Left hindlimb (tissue), 1 donor: ENCODE data around the gene CDCP1.
"Not testable (repeated sequence)": the region's sequence is repeated elsewhere in the genome, so short reads cannot be mapped to it uniquely, and the experiment has no call there.

Experiments
- DNase-seq: peaks from one replicate; pipeline ENCODE4 v3.0.0-alpha.2; 2018

The CDCP1 gene

DNA sequence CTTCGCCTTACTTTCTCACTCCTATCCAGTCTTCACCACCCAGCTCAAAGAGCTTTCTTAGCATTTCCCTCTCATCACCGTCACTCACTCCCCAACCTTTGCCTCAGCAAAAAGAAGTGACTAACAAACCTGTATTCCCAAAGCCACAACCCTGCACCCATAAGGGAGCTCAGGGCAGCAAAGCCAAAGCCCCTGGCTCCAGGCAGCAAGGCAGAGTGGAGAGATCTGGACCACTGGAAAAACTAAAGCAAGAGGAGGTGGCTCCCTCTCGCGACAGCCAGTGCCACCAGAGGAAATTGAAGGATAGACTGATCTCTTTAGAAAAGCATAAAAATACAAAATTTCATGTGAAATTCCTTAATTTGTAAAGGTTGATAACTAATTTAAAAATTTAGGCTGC, 25.1 kb upstream of the CDCP1 start:
- no peak for DNase-seq

DNA sequence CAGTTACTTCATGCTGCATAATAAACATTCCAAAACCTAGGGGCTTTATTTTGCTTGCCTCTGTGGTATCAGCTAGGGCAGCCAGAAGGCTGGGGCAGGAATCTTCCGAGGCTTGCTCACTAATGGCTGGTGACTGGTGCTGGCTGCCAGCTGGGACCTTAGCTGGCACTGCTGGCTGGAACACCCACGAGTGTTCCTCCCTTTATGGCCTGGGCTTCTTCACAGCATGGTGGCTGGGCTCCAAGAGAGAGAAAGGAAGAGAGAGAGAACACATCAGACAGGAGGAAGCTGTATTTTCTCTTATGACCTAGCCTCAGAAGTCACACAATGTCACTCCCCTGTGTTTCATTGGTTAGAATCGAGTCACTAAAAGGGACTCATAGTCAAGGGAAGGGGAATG, 23.9 kb upstream of the CDCP1 start:
- DNase-seq, result no peak

DNA sequence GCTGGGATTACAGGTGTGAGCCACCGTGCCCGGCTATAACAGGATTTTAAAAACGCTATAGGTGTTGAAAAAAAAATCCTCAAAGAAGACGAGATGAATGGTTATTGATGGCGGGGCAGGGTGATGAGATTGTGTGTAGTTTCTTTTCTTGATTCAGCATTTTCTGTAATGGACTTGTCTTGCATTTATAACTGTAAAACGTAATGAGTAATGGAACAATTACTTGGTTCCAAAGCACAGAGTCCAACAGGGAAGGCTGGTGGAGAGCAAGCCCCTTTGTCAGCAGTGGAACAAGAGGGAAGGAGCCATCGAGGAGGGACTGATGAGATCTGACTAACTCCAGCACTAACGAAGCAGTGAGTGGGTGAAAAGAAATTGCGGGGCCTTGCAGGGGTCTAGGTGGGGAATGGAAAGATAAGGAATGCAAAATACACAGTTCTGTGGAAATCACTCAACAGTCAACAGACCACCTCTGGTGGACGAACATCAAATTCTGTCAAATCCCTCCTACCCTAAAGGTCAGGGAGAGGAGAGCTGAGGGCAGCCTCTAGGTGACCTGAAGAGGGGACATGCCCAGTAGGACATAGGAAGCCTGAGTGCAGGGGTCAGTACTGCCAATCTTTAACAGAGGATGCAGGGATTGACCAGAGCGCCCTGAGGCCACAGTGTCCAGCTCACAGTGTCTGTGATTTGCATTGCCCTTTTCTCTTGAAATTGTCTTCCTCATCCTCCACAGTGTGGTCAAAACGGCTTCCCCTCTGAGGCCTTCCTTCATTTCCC, 23.1 kb upstream of the CDCP1 start:
- no peak for DNase-seq

DNA sequence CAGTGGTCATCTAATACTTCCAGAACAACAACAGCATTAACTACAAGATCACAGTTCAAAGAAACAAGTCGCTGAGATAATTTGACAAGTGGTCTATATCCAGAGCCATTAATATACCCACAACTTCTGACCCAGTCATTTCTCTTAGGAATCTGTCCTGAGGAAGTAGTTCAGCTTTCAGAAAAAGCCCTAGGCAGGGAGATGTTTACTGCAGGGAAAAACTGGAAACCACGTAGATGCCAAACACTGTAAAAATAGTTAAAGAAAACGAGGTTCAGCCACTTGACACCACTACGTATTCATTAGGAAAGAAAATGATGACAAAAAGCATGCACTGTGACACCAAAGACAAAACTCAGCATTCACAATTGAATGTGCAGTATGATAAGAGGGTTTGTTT, 22.3 kb upstream of the CDCP1 start:
- no peak for DNase-seq

DNA sequence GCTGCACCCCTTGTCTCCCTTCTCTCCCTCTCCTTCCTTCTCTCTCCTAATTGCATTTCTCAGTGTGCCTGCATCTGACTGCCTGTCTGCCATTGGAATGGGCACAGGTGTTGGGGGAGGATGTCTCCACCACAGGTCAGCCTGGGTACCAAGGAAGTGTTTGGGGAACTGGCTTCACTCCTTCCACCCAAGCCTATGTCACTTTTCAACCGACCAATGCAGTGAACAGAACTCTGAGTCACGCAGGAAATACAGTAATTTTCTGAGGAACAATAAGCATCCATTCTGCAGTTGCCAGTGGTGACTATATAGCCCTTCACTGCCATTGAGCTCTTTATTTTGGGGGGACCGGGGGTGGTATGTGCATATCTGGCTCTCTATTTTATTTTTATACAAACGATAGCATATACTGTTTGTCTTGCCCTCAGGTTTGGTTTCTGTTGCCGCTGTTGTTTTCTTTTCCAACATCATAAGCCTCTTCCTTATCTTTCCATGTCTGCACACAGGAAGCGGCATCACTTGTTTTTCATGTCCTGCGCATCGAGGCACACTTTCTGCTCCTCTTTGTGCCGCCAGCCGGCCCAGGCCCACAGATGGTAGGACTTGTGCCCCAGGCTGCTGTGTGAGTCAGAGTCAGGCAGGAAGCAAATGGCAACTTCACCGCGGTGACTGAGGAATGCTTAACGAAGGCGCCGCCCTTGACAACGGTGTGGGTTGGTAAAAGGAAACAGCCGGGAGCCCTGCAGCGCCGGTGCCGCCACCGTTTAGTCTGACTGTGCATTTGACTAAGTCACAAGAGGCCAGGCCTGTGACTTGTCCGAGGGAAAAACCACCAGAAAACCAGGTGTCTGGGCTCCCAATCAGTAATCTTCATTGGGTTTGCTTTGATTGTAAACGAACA, 21.1 kb upstream of the CDCP1 start:
- DNase-seq, result peak; percentile 79

DNA sequence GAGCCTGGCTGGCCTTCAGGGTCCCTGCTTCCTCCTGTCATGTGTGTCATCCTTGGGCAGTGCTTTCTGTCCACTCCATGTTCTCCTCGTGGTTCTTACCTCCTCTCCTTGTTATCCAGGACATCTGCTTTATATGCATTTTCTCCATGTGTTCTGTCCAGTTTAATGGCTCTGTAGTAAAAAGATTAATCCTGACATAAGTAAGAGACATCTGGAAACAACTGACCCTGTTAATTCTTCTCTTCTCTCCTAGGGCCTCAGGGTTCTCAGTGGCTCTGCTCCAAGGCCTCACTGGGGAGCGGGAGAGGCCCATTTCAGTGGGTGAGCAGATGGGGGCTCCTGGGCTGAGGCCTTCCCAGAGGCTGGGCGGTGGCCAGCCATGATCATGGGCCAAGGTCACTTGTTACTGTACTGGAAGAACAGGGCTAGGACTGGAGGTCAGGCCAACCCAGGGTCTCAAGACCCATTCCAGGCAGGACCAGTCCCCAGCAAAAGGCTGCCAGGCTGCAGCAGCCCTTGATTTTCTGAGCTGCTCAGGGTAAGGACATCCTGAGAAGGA, 20.2 kb upstream of the CDCP1 start:
- DNase-seq, result no peak

DNA sequence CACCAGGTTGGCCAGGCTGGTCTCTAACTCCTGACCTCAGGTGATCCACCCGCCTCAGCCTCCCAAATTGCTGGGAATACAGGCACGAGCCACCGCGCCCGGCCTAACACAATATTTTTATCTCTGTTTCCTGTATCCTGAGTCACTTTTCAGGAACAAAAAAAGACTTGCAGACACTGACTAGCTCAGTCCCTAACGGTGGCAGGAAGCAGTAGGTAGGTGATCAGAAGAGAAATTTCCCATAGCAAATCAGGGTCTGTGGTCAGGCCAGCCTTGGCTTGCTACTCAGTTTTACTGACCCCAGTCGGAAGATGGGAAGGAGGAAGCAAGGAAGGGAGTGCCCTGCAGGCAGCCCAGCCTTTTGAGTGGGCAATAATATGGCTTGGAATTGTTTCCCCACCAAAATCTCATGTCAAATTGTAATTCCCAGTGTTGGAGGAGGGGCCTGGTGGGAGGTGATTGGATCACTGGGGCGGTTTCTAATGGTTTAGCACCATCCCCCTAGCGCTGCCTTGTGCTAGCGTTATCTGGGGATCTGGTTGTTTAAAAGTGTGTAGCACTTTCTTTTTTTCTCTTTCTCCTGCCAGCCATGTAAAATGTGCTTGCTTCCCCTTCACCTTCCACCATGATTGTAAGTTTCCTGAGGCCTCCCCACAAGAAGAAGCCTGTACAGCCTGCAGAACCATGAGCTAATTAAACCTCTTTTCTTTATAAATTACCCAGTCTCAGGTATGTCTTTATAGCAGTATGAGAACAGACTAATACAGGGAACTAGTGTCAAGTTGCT, 19.5 kb upstream of the CDCP1 start:
- DNase-seq, result no peak

DNA sequence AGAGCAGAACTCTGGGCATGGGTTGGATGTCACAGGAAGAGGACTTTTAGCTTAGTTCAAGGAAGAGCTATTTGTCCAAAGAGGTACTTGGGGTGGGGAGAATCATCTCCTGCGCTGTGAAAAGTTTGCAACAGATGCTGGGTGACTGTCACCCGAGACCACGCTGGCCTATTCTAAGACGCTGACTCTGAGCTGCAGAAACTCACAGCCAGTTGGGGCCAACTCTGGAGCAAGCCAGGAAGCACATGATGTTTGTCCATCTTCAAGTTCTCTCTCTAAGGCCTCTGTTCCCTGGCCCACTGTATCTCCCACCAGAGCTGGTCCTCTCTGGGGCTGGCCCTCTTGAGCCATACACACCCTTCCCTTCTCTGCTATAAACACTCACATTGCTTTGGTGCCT, 17.9 kb upstream of the CDCP1 start:
- DNase-seq, result no peak

DNA sequence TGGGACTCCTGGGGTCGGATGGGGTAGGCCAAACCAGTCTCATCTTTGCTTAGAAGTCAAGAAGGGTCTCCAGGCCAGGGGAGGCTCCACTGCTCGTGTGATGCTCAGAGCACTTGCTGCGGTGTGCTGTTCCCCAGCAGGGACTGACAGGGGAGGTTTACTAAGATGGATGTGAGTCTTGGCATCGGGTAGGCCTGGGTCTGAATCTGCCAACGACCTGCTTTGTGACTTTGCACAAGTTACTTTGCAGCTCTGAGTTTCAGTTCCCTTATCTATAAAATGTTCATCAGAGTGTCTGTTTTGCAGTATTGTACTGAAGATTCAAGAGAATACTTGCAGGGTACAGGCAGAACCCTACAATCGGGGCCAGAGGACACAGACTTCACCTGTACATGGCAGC, 17.3 kb upstream of the CDCP1 start:
- no peak for DNase-seq

DNA sequence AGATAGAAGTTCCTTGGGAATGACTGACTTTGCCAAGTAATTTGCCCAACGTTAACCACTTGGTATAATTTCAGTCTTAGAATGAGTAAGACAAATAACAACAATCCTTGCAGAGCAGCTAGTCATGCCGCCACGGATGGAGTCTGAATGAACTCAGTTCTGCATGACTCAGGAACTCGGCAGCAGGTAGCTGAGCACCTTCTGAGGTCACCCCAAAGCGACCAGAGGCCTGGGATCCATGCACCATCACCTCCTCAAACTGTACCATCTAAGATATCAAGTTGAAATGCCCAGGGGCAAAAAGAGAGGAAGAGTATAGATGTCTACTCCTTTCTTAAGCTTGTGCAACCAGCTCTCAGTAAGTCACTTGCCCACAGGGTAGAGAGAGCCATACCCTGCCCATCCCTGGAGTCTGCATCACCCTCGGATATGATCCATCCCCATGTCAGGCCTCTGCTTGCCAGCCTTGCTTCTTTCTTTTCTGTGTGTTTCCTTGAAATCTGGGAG, 8.5 kb upstream of the CDCP1 start:
- DNase-seq, result no peak

DNA sequence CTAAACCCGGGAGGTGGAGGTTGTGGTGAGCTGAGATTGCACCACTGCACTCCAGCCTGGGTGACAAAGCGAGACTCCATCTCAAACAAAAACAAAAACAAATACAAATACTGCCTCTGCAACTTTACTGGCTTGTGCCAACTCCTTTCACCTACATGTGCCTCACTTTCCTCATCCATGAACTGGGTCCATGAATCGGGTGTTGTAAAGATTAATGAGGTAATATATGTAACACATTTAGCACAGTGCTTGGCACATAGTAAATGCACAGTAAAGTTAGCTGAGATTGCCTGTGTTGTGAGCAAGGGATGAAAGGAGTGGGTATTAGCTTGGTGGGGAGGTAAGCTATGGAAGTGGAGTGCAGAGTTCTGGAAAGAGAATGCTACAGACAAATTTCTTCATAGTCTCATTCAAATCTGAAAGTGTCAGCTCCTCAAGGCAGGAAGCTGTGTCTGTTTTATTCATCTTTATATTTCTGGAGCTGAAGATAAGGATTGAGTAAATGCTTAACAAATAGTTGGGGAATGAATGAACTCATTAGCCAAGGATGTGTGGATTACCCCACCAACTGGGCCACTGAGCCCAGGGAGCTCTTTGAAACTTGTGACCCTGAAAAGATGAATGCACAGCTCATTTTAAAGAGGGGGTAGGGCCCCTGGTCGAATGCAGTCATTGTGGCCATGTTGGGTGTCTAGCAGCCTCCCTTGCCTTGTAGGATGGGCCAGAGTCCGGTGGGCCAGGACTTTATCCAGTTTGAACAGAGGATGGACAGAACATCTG, 7.7 kb upstream of the CDCP1 start:
- DNase-seq, result no peak

DNA sequence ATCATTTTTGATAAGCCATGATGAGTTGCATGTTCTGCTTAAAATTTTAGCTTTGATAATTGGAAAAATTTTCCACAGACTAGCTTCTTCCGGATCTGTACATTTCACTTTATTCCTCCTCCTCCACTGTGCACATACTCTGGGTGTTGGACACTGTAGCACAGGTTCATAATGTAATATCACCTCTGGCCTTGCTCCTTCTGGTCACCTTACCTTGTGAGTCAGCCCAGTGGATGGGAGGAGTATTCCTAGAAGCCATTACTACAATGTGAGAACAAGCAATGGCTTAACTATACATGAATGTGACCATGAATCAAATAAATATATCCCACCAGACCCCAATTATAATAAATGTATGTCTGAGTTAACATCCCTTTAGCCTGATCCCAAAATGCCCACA, 6.1 kb upstream of the CDCP1 start:
- DNase-seq, result no peak

DNA sequence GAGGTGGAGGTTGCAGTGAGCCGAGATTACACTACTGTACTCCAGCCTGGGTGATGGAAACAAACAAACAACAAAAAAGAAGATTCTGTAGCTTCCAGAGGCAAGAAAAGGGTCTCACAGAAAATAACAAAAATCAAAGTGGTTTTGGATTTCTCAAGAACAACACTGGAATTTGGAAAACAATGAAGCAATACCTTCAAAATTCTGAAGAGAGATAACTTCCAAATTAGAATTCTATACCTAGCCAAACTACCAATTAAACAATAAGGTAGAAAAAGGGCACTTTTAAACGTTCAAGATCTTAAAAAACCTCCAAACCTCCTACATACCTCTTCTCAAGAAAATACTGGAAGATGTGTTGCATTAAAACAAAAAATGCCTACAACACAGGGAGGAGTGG, 4.9 kb upstream of the CDCP1 start:
- no peak for DNase-seq

DNA sequence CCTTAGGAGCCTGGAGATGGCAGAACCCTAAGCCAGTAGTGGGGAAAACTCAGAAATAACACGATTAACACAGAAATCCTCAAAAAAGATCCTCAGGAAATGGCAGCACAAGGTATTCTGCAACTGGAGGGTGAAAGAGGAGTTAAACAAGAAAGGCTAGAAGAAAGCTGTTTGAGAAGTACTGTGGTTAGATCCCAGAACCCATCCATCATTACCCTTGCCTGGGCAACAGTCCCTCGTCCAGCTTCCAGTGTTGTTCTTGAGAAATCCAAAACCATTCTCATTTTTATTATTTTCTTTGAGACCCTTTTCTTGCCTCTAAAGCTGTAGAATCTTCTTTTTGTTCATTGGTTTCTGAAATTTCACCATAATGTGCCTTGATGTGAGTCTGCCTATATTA, 2.7 kb upstream of the CDCP1 start:
- no peak for DNase-seq

DNA sequence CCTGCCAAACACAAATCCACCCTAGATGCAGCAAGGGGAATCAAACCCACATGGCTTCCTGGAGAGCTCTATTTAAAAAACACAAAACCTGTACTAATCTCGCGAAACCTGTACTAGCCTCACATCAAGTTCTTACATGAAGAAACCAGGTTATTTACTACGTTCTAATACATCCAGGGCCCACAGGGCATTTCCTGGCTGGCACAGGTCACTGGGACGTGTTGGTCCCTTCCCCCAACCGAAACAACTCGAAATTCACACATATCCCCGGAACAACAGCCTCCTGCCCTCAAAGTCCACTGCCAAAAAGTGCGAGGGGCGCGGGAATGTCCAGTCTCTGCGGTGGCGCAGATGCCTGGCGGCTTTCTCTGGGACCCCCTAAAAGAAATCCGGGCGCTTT, 955 bp downstream of the CDCP1 start:
- no peak for DNase-seq

DNA sequence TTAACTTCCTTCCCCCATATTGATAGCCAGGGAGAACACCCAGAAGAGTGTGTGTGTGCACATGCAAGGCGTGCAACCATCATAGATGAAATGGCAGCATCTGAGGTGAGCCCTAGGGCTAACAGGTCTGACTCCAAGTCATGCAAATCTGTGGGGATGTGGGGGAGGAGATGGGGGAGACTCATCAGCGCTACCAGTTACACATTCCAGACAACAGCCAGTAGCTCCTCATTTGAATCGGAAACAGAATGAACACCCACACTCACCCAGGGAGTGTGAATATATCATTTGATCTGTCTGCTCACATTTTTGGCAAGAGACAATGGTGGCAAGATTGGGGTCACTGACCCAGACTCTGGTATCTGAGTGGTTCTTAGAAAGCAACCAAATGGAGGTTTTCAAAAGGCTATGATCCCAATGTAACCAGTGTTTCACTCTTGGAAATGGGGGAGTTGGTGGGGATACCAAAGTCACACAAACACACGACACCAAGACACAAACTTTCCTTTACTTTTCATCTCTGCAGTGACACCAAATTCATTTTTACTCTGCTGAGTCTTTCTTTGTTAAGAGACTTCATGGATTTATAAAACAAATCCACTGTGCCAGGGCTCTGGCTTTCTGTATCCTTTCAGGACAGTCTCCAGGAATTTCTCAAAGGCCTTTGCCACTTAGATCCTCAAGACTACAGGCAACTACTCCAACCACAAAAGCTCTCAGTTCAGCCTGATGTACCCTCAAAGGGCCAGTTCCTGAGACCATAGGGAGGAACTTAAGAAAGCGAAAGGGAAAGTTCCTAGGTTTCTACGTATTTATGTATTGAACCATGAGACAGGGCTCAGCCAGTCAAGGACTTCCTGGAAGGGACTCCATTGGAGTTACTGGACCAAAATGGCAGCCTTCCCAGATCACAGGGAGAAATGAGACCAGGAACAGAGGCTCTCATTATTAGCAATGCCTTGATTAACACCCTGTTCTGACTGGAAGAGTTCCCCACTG, 2.2 kb downstream of the CDCP1 start:
- no peak for DNase-seq

DNA sequence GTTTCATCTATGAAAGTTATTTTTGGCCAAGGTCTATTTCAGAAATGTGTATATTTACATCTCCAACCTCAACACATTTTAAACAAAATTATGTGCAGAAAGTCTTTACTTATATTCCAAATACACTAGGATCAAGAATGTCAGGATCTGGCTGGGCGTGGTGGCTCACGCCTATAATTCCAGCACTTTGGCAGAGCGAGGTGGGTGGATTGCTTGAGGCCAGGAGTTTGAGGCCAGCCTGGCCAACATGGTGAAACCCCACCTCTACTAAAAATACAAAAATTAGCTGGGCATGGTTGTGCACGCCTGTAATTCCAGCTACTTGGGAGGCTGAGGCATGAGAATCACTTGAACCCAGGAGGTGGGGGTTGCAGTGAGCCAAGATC, 5.4 kb downstream of the CDCP1 start:
- not testable (repeated sequence) for DNase-seq

DNA sequence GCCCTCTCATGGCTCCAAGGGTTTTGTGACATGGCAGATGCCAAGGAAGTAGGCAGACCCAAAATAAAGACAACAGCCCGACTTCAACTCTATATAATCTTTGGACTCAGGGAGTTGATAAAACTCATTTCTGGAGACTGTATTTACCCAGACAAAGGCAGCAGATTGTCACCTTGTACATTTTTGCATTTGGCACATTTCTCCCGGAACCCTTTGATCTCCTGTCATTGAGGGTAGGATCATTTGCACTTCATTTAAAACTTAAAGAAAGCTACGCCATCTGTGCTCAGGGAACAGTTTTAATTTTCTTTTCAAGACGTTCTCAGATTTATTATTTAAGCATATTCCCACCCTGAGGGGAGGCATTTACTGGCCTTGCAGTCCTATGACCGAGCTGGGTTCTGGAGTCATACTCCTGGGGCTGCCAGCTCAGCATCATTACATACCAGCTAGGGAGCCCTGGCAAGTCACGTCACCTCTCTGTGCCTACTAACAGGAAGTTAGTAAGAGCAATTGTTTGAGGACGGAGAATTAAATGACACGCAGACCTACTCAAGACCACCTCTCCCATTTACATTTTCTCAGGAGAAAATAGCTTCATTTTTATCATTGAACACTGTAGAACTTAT, 5.9 kb downstream of the CDCP1 start:
- no peak for DNase-seq

DNA sequence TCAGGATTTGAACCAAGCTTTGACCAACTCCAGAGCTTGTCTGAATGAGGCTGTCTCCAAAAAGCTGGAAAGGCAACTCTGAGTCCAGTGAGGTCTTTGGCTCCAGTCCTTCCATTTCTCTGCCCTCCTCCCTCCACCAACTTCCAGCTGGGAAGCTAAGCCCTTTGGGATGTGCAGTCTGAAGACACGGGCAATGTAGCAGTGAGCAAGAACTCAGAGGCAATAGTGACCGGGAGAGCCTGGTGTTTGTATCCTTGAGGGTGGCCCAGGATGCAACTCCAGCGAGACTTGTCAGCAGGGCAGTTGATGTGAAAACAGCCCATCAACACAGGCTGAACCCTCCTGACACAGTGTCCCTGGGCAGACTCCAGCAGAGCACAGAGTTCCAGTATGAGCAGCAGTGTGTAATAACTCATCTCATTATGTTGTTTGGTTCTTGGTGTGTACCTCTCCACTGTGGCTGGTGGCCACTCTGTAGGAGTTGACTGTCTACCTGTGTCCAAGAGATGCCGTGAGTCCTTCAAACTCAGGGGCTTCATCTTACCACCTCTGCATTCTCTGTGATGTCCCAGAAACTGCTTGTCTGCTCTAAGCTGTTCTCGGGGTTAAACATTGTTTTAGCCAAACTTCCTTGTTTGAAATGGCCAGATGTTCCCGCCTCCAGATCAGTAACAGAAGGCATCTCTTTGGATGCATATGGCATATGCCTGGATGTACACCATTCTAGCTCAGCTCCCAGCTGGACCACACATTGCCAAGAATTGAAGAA, 6.6 kb downstream of the CDCP1 start:
- DNase-seq, result no peak
